ENCODE results near the gene FOXK2.

Gene FOXK2

DNA sequence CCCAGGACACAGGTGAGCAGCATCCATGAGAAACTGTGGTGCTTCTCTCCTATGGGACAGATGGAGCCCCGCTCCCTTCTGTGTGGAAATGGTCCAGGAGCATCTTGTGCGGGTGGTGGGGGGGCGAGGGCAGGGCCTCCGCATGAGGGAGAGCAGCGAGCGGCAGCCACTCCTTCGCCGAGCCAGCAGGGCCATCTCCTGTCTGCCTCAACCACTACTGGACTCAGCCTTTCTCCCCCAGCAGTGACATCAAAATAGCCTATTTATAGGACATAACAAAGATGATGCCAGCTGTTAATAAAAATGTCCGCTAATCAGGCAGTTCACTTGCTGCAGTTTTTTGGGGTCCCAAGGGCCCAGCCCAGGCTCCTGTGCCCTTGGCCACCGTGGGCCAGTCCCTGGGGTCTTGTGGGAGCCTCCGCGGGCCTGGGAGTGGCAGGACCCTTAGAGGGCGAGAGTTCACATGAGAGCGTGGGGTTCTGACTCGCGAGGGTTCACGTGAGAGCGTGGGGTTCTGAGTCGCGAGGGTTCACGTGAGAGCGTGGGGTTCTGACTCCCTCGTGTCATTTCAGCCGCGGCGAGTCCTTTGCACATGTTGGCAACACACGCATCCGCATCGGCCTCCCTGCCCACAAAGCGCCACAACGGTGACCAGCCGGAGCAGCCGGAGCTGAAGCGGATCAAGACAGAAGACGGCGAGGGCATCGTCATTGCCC, 81.4 kb downstream of the FOXK2 start:
- H3K36me3 Mint-ChIP-seq = peaks cover 54 to 80% of the 10 kb centered on the region in 2 donors

GRCh38 chr17:82601447-82602000, 82.0 kb downstream of the FOXK2 start:
- peaks cover 21 to 32% of the 10 kb centered on the region in 2 donors for H3K4me1 Mint-ChIP-seq

More for the DNA sequence above, 81.4 kb downstream of the FOXK2 start:
- Mint-ChIP-seq H3K4me3 (no peak overlapping the region), H3K27ac (no peak overlapping the region), H3K4me1 (peaks cover 21 to 38% of the 10 kb centered on the region in 2 donors), H3K27me3 (no peaks in the 10 kb centered on the region), H3K9me3 (no peaks in the 10 kb centered on the region)
- ATAC-seq (replicated peaks) (no peak), DNase-seq (no peak)

DNA sequence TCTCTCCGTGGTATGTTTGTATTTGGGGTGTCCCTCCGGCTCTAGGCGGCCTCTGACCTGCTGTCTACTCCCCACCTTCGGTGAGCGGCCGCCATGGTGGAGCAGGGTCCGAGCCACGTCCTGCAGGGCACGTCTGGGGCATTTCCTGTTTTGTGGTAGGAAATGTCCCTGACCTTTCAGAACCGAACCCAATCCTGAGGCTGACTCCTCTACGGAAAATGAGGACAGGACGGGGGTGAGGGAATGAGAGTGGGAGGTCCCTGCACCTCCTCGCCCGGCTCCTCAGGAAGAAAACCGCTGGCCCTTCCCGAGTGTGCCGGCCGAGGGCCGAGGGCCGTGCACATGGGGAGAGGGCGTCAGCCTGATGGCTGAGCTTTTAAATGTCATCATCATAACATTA, 83.0 kb downstream of the FOXK2 start:
- no peak for ATAC-seq (replicated peaks)
- H3K27ac Mint-ChIP-seq = peak overlapping the region; percentile 44
- no peak overlapping the region for H3K4me3 Mint-ChIP-seq
- peaks cover 21 to 28% of the 10 kb centered on the region in 2 donors for H3K4me1 Mint-ChIP-seq
- DNase-seq = no peak
- H3K36me3 Mint-ChIP-seq = peaks cover 51 to 78% of the 10 kb centered on the region in 2 donors
- no peaks in the 10 kb centered on the region for H3K9me3 Mint-ChIP-seq
- no peaks in the 10 kb centered on the region for H3K27me3 Mint-ChIP-seq

More at GRCh38 chr17:82601447-82602000, 82.0 kb downstream of the FOXK2 start:
- Mint-ChIP-seq H3K27ac (no peak overlapping the region), H3K27me3 (no peaks in the 10 kb centered on the region), H3K4me3 (no peak overlapping the region), H3K9me3 (no peaks in the 10 kb centered on the region), H3K36me3 (peaks cover 56 to 80% of the 10 kb centered on the region in 2 donors)
- no peak for DNase-seq
- no peak for ATAC-seq (replicated peaks)

- ATAC-seq (replicated peaks) = no peak
- H3K9me3 Mint-ChIP-seq = no peaks in the 10 kb centered on the region
- no peak for DNase-seq
- H3K27ac Mint-ChIP-seq = peak overlapping the region; percentile 73
- H3K27me3 Mint-ChIP-seq = no peaks in the 10 kb centered on the region
- no peak overlapping the region for H3K4me3 Mint-ChIP-seq
- peaks cover 21 to 28% of the 10 kb centered on the region in 2 donors for H3K4me1 Mint-ChIP-seq
- H3K36me3 Mint-ChIP-seq = peaks cover 52 to 75% of the 10 kb centered on the region in 2 donors
These were observed 83.6 kb downstream of the FOXK2 start for GRCh38 chr17:82602986-82603710.

DNA sequence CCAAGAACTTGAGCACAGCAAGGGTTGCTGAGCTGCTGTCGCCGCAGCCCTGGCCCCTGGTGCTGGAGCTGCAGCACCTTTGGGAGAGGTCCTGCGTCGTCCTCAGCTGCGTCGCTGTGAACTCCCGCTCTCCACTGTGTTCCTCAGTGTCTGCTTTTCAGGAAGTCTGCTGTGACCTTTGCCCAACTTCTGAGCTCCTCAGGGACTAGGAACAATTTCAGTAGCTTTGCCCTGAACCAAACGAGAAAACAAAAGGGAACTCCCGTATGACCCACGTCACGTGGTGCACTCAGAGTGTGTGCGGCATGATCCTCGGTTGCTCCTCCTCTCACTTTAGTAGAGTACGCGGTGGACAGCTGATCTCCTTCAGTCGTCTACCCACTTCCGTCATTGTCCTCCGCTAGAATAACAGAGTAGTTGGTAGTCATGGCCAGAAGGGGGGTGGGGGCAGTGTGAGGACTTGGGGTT, 84.5 kb downstream of the FOXK2 start:
- H3K4me3 Mint-ChIP-seq = peak overlapping the region in 1 of 2 donors; percentile 19
- H3K9me3 Mint-ChIP-seq = no peaks in the 10 kb centered on the region
- peaks cover 51 to 79% of the 10 kb centered on the region in 2 donors for H3K36me3 Mint-ChIP-seq
- peak overlapping the region; percentile 73 for H3K27ac Mint-ChIP-seq
- H3K4me1 Mint-ChIP-seq = peaks cover 21 to 28% of the 10 kb centered on the region in 2 donors
- DNase-seq = no peak
- no peaks in the 10 kb centered on the region for H3K27me3 Mint-ChIP-seq
- peak; percentile 63 to 90 for ATAC-seq (replicated peaks)

DNA sequence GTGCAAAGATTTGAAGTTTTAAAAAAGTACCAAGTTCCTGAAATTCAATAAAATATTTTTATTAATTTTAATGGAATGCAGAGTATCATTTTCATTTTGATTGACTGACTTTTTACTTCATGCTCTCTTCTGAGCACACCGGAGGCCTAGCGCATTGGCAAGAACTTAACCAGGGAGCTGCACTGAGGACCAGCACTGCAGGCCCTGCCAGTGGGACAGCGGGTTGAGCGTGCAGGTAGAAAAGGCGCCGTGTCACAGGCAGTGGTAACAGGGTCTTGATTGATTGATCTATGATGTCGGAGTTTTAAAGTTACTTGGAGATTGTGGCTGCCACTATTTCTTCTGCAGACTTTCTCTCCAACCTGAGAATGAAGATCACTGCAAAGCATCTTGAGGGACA, 85.0 kb downstream of the FOXK2 start:
- H3K27ac Mint-ChIP-seq = peak overlapping the region; percentile 73
- H3K4me1 Mint-ChIP-seq = peaks cover 21 to 23% of the 10 kb centered on the region in 2 donors
- H3K4me3 Mint-ChIP-seq = no peak overlapping the region
- peaks cover 51 to 83% of the 10 kb centered on the region in 2 donors for H3K36me3 Mint-ChIP-seq
- no peaks in the 10 kb centered on the region for H3K27me3 Mint-ChIP-seq
- DNase-seq (no peak), ATAC-seq (replicated peaks) (no peak)
- H3K9me3 Mint-ChIP-seq = no peaks in the 10 kb centered on the region

DNA sequence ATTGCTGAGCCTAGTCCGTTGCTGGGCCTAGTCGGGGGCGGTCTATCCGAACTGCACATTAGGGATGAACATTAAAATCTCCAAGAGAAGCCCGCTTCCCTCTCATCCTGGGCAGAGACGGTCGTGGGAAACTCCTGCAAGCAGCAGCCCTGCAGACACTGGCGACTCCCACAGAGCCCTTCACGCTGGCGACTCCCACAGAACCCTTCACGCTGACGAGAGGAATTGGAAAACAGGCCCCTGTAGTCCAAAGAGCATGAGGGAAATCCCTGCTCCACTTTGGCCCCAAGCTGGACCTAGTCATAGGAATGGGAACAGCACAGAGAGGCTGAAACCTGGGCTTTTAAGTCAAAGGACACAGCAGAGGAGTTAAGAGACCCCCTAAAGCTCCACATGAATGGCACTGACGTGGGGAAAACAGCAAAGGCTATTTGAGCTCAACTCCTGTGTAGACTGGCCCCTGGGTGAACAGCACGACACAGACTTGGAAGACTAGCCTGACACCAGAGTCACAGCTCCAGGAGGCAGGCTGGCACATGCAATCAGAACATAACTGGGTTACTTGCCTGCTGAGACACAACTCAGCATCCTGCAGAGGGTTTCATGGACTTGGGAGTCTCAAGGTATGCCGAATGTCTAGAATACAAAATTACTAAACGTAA, 86.5 kb downstream of the FOXK2 start:
- Mint-ChIP-seq H3K4me3 (no peak overlapping the region), H3K27ac (peak overlapping the region; percentile 20), H3K27me3 (no peaks in the 10 kb centered on the region), H3K4me1 (peaks cover 16 to 17% of the 10 kb centered on the region in 2 donors), H3K36me3 (peaks cover 49 to 84% of the 10 kb centered on the region in 2 donors), H3K9me3 (no peaks in the 10 kb centered on the region)
- ATAC-seq (replicated peaks) (no peak), DNase-seq (no peak)

DNA sequence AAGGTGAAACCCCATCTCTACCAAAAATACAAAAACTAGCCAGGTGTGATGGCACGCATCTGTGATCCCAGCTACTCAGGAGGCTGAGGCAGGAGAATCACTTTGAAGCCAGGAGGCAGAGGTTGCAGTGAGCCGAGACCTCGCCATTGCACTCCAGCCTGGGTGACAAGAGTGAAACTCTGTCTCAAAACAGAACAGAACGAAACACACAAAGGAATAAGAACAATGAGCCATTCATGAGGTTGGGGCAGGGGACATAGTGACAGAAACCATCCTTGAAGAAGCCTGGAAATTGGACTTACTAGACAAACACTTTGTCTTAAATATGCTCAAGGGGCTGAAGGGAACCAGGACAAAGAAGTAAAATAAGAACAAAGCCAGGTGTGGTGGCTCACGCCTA, 89.3 kb downstream of the FOXK2 start:
- H3K27me3 Mint-ChIP-seq = no peaks in the 10 kb centered on the region
- H3K27ac Mint-ChIP-seq = no peak overlapping the region
- peaks cover 8 to 9% of the 10 kb centered on the region in 2 donors for H3K4me1 Mint-ChIP-seq
- ATAC-seq (replicated peaks) (no peak), DNase-seq (no peak)
- no peak overlapping the region for H3K4me3 Mint-ChIP-seq
- H3K36me3 Mint-ChIP-seq = peaks cover 41 to 78% of the 10 kb centered on the region in 2 donors
- H3K9me3 Mint-ChIP-seq = no peaks in the 10 kb centered on the region

GRCh38 chr17:82609655-82610054, 90.1 kb downstream of the FOXK2 start:
- ATAC-seq (replicated peaks) (no peak), DNase-seq (no peak)
- Mint-ChIP-seq H3K27me3 (no peaks in the 10 kb centered on the region), H3K4me3 (no peak overlapping the region), H3K9me3 (no peaks in the 10 kb centered on the region), H3K27ac (no peak overlapping the region), H3K36me3 (peaks cover 37 to 75% of the 10 kb centered on the region in 2 donors), H3K4me1 (peaks cover 1% of the 10 kb centered on the region in 2 donors)

DNA sequence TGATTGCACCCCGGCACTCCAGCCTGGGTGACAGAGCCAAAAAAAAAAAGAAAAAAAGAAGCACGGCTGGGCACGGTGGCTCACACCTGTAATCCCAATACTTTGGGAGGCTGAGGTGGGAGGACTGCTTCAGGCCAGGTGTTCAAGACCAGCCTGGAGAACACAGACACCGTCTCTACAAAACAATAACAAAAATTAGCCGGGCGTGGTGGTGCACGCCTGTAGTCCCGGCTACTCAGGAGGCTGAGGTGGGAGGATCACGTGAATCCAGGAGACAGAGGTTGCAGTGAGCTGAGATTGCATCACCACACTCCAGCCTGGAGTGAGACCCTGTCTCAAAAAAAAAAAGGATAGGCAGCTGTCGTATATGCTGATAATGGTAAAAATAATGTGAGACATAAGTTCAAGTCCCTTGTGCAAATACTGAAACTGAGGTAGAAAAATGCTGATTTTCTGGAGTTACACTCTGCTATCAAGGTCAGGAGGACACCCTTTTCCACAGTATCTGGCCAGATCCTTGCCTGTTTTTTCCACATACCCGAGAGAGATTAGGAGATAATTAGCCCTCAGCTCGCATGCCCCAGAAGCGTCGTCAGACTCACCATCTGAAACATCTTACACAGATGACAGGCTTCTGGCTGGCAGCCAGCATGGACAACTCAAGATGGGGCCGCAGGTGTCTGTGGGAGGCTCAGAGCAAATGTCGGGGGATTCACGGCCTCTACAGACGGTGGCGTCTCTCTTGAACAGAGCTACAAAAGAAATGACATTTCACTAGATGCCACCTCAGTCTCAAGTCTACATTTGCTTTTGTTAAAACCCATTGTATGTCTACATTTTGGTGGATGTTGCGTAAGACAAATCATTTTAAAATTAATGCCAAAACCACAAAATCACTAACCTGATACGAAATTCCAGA, 91.9 kb downstream of the FOXK2 start:
- Mint-ChIP-seq H3K36me3 (peaks cover 46 to 75% of the 10 kb centered on the region in 2 donors), H3K4me1 (no peaks in the 10 kb centered on the region), H3K9me3 (no peaks in the 10 kb centered on the region), H3K4me3 (no peak overlapping the region), H3K27me3 (no peaks in the 10 kb centered on the region), H3K27ac (no peak overlapping the region)
- no peak for ATAC-seq (replicated peaks)
- no peak for DNase-seq

DNA sequence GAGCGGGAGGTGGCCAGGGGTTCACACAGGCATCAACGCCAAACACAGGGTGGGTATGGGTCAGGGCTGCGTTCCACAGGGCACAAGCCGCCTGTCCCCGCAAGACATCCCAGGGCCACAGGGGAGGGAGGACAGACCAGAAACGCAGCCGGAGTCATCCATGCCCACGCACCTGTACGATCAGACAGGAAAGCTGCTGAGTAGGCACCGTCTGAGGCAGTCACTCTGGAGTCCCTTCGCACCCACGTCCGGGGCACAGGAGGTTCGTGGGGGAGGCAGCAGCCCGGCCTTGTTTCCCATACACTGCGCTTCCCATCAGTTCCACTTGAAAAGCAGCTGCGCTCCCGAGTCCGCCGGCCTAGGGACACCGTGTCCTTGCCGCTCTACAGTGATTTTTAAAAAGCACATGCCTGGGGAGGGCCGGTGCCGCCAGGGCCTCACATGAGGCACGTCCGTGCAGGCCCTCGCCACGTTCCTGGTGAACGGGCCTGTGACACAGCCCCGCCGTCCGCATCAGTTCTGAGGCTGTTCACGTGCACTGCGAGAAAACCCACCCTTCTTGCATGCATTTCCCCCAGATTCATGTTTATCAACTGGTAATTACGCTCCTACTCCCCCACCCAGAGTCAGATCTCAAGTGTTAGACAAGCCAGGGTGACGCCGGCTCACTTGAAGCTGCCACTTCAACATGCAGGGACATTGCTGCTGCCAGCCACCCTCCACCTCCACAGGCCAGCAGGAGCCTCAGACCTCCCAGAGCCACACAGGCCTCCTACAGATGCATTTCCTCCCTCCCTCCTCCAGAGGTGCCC, 94.0 kb downstream of the FOXK2 start:
- Mint-ChIP-seq H3K27ac (peak overlapping the region; percentile 38), H3K36me3 (peaks cover 48 to 72% of the 10 kb centered on the region in 2 donors), H3K27me3 (no peaks in the 10 kb centered on the region), H3K4me3 (no peak overlapping the region), H3K9me3 (no peaks in the 10 kb centered on the region), H3K4me1 (no peaks in the 10 kb centered on the region)
- ATAC-seq (replicated peaks) = no peak
- DNase-seq = no peak

DNA sequence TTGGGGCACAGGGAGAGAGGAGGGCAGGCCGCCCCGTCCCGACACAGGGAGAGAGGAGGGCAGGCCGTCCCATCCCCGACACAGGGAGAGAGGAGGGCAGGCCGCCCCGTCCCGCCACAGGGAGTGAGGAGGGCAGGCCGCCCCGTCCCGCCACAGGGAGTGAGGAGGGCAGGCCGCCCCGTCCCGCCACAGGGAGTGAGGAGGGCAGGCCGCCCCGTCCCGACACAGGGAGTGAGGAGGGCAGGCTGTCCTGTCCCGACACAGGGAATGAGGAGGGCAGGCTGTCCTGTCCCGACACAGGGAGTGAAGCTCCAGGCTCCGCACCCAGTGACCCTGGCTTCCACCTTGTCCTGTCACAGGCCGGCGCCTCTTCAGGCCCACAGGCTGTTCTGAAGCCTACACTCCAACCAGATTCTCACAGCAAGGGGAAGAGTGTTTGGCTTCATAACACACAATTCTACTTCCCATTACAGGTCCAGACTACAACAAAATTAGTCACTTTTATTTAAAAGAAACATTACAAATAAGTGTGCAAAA, 94.6 kb downstream of the FOXK2 start:
- no peak for ATAC-seq (replicated peaks)
- no peak overlapping the region for H3K27ac Mint-ChIP-seq
- DNase-seq = no peak
- H3K9me3 Mint-ChIP-seq = no peaks in the 10 kb centered on the region
- H3K4me3 Mint-ChIP-seq = no peak overlapping the region
- H3K36me3 Mint-ChIP-seq = peaks cover 53 to 73% of the 10 kb centered on the region in 2 donors
- H3K27me3 Mint-ChIP-seq = no peaks in the 10 kb centered on the region
- H3K4me1 Mint-ChIP-seq = no peaks in the 10 kb centered on the region
